ENCODE data around the gene FOXN1.

Gene FOXN1

DNA sequence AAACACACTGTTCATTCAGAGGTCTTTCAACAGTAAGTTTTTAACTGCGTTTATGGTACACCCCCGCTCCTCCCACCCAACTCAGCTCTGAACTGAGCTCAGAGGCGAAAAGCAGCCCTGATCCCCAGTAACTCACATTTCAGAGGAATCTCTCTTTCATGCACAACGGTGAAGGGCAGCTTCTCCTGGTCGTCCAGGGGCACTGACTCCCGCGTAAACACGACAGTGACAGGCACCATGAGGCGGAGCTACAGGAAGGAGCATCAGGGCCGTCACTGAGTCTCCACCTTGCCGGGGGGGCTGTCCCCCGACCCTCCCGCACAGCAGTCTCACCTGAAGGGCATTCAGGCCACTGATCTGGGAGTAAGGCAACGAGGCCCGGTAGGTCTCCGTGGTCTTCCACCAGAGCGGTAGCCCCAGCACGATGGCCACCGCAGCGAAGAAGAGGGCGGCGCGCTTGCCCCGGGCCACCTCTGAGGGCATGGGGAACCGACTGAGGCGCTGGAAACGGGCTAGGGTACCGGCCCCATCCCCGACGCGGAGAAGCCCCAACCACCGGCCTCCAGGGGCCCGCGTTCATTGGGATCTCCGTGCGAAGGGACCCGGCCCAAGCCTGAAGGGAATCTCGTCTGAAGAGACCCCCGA, 64.7 kb downstream of the FOXN1 start:
- TF ChIP-seq, protein P1, sequence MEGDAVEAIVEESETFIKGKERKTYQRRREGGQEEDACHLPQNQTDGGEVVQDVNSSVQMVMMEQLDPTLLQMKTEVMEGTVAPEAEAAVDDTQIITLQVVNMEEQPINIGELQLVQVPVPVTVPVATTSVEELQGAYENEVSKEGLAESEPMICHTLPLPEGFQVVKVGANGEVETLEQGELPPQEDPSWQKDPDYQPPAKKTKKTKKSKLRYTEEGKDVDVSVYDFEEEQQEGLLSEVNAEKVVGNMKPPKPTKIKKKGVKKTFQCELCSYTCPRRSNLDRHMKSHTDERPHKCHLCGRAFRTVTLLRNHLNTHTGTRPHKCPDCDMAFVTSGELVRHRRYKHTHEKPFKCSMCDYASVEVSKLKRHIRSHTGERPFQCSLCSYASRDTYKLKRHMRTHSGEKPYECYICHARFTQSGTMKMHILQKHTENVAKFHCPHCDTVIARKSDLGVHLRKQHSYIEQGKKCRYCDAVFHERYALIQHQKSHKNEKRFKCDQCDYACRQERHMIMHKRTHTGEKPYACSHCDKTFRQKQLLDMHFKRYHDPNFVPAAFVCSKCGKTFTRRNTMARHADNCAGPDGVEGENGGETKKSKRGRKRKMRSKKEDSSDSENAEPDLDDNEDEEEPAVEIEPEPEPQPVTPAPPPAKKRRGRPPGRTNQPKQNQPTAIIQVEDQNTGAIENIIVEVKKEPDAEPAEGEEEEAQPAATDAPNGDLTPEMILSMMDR (conservative IDR thresholded peaks at IDR 0.05), result no peak
- peak; percentile 59; the same call in 1 of the 2 replicates for TF ChIP-seq ZFX (IDR thresholded peaks at IDR 0.05)
- peak overlapping the region; percentile 84 for H3K27ac ChIP-seq

DNA sequence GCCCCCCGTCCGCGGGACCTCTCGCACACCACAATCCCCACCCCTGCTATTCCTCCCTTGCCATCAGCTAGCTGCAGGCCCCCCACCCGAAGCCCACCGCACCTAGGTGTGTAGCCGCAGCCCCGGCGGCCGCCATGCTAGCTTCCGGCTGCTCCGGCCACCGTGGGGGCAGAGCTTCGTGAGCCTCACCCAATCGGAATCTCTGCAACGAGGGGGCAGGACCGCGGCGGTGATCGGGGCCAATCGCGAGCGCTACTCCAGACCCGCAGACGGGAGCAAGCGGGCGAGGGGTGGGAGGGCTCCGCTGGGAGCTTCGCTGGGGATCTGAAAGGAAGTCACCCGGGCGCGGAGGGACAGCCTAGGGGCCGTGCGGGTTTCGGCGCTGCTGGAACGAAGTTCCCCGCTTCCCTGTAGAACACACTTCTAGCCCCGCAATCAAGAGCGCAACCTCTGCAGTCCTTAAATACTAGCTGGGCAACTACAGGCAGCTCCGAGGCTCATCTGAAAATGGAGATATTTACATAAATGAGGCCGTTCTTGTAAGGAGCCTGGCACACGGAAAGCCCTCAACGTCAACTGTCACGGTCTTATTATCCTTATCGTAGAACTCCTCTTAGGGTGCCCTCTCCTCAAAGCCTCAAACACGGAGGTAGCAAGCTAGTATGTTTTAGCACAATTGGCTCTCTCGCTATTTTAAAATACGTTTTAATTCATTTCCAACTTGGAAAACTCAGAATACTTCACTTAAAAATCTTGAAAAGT, 65.4 kb downstream of the FOXN1 start, which contains the start of gene PIGS:
Gene PIGS (minus strand): TSS at position 164 of the 762 bp plus-strand sequence. CDS start 28 bp downstream, at position 136.
- peak within 1 kb of the TSS; percentile 84 for H3K27ac ChIP-seq
- TF ChIP-seq ZFX (IDR thresholded peaks at IDR 0.05), result peak; percentile 20; the same call in 1 of the 2 replicates
- TF ChIP-seq, protein P1 (conservative IDR thresholded peaks at IDR 0.05), result no peak

DNA sequence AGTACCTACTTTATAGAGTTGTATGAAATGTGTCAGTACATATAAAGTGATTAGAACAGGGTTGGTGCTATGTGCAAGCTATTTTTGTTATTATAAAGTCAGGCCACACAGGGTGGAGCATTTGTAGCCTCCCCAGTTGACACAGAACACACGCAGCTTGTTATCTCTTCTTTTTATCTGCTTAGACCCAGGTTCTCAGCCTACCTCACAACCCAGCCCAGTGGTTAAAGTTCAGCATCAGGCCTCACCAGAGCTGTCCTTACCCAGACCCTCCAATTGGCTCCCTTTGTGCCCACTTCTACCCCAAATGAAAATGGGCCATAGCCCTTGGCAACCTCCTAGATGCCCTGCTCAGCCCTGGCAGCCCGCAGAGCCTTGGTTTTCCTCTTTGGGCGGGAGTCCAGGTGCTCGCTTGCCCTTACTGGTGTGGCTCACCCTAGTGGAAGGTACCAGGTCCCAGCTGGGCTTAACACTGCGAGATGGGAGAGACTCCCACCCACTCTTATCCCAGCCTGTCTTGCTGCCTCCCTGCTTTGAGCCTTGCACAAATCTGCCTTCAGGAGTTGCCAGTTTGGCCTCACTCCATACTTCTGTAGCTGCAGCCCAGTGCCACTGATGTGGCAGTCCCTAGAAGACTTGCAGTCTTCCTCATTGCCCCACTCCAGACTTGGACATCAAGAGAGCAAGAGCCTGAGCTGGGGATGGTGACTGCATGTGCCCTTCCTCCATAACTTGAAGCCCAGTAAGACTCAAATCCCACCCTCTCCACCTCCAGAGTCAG, 66.3 kb downstream of the FOXN1 start:
- TF ChIP-seq, protein P1 (conservative IDR thresholded peaks at IDR 0.05), result no peak
- no peak overlapping the region for H3K27ac ChIP-seq

DNA sequence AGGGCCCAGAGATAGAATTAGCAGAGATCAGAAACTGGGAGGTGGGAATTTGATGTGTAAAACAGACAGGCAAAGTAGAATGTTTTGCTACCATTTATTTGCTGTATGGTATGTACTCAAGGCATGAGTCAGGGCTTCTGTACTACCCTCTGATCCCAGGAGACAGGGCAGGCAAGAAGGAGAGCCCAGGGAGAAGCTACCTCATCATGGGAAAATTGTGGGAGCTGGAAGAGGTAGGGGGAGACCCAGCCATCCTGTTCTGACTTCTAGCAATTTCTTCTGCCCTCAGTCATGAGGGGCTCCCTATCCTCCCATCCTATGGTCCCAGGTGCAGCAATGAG, 66.9 kb downstream of the FOXN1 start:
- H3K27ac ChIP-seq, result no peak overlapping the region
- TF ChIP-seq, protein P1 (conservative IDR thresholded peaks at IDR 0.05), result no peak
- no peak for TF ChIP-seq ZFX (IDR thresholded peaks at IDR 0.05)

DNA sequence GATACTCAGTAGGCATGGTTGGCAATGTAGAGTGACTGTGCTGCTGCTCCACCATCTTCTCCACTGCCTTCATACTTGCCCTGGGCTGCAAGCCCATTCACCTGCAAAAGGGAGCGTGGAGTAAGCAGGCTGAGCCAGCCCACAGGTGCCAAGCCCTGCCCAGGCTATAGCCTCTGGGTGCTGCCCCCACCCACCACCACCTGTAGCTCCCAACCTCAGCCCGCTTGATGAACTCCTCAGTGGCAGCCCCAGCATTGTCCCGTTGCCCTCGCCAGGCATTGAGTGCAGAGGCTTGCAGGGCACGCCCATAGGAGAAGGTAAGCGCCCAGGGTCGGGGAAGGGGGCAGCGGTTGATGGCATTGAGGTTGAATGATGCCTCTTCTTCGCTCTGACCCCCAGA, 67.4 kb downstream of the FOXN1 start:
- TF ChIP-seq ZFX (IDR thresholded peaks at IDR 0.05), result no peak
- TF ChIP-seq, protein P1 (conservative IDR thresholded peaks at IDR 0.05), result no peak

DNA sequence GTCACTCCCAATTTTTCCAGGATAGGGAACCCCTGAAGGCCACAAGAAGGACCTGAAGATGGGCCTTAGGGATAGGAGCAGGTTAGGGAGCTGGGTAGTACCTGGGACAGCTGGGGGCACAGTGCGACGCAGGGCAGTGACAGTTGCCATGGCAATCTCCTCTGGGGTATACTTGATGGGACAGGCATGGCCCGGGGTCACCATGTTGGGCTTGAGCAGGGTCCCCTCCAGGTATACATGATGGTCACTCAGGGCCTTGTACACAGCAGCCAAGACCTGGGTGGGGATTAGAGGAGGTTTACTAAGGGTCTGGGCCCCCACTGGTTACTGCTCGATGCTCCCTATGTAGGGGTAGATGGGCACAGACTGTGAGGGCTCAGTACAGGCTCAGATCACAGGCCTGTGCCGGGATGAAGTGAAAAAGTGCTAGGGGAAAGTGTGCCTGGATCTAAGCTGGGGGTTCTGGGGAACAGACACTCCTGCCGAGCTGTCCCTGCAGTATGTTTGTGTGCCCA, 67.9 kb downstream of the FOXN1 start:
- H3K27ac ChIP-seq, result no peak overlapping the region
- TF ChIP-seq, protein P1 (conservative IDR thresholded peaks at IDR 0.05), result no peak
- no peak for TF ChIP-seq ZFX (IDR thresholded peaks at IDR 0.05)

More for the DNA sequence above, 67.4 kb downstream of the FOXN1 start:
- no peak overlapping the region for H3K27ac ChIP-seq

All from C4-2B (cell line).